GM18526 (cell line): Measurements from ENCODE around the gene RANBP1.

ENCODE experiments used
- POLR2A ChIP-seq: IDR thresholded peaks from 3 replicates; pipeline ENCODE4 v1.6.1; 2011; ENCODE audit not compliant: insufficient read length; ENCODE audit errors: extremely low read depth

Gene RANBP1

DNA sequence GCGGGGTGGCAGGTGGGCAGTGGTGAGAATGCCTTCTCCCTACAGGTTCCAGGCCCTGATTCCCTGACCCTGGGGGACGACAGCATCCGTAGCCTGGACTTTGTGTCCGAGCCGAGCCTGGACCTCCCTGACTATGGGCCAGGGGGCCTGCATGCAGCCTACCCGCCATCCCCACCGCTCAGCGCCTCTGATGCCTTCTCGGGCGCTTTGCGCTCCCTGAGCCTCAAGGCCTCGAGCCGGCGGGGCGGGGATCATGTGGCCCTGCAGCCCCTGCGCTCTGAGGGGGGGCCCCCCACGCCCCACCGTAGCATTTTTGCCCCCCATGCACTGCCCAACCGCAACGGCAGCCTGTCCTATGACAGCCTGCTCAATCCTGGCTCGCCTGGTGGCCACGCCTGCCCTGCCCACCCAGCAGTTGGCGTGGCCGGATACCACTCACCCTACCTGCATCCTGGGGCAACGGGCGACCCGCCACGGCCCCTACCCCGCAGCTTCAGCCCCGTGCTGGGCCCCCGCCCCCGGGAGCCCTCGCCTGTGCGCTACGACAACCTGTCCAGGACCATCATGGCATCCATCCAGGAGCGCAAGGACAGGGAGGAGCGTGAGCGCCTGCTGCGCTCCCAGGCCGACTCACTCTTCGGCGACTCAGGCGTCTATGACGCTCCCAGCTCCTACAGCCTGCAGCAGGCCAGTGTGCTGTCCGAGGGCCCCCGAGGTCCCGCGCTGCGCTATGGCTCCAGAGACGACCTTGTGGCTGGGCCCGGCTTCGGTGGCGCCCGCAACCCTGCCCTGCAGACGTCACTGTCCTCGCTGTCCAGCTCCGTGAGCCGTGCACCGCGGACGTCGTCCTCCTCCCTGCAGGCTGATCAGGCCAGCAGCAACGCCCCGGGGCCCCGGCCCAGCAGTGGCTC is 27.1 kb downstream of the RANBP1 start:
- TF ChIP-seq POLR2A = no peak

DNA sequence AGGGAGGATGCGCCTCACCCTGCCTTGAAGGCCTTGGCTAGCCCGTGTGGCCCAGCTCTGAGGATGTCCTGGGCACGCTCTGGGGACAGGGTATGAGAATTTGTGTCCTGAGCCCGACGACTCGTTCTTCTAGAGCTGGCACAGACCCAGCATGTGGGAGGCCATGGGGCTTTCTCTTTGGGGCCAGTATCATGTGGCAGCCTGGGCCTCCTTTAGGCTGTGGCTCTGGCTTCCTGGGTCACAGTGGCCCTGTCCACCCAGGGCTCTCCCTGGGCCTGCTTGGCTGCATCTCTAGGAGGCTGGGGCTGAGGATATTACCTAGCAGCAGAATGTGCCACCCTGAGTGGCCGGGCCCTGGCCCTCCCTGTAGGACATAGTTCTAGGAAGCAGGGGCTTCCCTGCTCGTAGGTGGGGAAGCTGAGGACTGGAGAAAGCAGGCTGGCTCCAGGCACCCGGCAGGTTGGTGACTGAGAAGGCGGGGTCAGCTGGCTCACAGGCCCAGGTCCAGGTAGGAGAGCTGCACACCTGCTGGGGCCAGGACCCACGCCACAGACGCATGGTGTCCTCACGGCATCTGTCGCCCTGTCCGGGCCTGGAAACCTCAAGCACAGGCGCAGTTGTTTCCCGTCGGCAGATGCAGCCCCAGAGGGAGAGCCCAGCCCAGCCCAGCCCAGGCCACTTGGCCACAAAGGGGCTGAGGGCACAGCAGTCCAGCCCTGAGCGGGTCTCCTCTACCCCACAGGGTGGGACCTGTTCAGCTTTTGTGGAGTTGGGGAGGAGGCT is 28.2 kb downstream of the RANBP1 start:
- TF ChIP-seq POLR2A = no peak

- no peak for TF ChIP-seq POLR2A
Measured at GRCh38 chr22:20145206-20145831, 29.4 kb downstream of the RANBP1 start.

DNA sequence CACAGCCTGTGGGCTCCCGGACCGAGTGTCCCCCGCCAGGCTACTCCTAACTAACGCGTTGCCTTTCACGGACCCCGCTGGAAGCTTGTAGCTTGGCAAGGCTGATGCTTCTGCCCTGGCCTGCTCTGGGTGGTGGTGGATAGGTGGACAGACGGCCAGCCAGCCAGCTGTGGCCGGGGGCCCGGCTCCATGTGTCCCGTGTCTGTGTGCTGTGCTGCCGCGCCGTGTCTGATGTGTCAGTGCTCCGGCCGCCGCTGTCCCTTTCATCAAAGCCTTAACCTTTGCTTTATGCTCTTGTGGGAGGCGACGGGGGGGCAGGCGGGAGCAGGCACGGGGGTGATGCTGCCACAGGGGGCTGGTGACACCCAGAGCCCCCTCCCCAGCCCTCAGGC is 29.9 kb downstream of the RANBP1 start:
- TF ChIP-seq POLR2A = no peak

- no peak for TF ChIP-seq POLR2A
Measured at GRCh38 chr22:20146777-20147176, 30.9 kb downstream of the RANBP1 start.

GRCh38 chr22:20147237-20147988 is 31.5 kb downstream of the RANBP1 start:
- no peak for TF ChIP-seq POLR2A

DNA sequence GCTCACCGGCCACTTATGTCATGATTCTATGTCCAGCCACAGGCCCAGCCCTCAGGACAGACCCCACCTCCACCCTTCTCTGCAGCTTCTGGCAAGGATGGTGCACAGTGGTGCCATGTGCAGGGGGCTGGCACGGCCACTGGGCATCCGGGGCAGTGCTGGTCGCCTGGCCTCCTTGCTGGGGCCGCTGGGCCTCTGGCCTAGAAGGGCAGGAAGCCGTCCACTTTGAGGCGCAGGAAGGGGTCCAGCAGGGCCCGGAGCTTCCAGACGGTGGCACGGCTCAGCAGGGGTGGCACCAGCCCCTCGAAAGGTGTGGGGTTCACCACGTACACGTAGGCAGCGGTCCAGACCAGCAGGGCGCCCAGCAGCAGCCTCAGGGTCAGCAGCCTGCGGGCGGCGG is 32.5 kb downstream of the RANBP1 start:
- no peak for TF ChIP-seq POLR2A

DNA sequence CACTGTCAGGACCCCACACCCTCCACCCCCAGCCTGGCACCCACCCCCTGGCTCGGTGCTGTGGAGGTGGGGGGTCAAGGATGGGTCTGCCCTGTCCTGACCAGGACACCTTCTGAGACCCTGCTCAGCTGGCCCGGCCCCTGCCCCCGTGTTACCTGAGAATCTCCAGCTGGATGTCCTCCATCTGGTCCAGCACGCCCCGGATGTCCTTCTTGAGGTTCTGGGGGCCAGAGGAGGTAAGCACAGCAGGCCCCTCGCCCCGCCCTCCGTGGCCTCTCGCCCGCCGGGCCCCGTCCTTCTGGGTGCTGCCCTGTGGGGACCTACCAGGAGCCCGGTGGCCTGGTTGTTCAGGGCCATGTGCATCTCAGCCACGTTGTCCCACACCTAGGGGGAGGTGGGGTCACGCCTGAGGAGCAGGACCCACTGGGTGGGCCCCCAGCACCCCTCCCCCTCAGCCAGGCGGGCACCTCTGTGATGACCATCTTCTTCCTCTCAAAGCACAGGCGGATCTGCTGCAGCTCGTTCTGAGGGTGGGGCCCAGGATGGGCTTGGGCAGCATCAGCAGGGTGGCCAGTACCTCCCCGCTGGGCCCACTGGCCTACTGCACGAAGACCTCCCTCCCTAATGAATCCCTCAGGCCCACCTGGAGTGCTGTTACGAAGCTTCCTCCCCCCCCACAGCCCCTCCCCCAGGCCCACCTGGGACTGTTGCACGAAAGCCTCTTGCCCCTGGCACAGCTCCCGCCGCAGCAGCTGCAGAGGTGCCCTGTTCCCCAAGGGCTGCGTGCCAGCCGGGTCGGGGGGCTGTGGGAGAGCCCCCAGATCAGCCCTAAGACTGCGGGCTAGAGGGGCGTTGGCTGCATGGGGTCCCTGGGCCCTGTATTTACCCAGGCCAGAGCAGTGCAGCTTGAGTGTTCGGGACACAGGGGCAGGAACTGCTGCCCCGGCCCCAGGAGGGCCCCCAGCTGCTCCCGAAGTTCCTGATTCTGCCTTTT is 33.6 kb downstream of the RANBP1 start:
- TF ChIP-seq POLR2A = no peak

DNA sequence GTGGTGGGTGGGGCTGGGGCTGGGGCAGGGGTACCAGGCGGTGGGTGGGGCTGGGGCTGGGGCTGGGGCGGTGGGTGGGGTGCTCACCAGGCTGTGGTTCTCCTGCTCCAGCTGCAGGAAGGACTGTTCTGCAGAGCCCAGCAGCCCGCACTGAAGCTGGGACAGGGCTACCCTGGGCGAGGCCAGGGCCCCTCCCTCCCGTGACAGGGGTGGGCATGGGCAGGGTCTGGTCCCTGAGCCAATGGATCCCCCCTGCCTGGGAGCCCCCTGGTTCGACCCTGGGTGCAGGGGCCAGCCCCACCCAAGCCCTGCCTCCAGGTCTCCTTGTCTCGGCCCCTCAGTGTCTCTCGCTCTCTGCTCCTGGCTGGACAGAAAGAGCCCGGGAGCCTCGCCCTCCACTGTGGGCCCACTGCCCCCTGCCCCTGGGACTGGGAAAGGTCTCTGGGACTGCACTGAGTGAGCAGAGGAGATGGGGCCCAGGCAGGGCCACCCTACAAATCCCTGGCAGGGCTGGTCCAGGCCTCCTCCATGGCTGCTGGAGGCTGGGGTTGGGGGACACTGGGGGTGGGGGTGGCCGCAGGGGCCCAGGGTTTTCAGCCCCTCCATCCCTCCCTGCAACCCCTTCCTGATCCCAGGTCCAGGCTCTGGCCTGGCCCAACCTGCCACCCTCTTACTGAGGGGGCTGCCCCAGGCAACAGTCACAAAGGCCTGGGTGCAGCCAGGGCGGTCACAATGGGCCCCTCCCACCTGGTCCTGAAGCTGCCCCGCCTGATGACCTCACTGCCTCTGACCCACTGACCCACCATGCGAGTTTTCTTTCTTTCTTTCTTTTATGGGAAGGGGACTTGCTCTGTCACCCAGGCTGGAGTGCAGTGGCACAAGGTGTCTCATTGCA is 34.7 kb downstream of the RANBP1 start, which contains the start of gene CCDC188:
Gene CCDC188, minus strand, starts transcription at position 675 of the 895 bp plus-strand sequence. Its CDS starts 69 bp downstream, at position 606.
- TF ChIP-seq POLR2A = no peak

GRCh38 chr22:20151276-20151588 is 35.3 kb downstream of the RANBP1 start:
- TF ChIP-seq POLR2A = no peak

DNA sequence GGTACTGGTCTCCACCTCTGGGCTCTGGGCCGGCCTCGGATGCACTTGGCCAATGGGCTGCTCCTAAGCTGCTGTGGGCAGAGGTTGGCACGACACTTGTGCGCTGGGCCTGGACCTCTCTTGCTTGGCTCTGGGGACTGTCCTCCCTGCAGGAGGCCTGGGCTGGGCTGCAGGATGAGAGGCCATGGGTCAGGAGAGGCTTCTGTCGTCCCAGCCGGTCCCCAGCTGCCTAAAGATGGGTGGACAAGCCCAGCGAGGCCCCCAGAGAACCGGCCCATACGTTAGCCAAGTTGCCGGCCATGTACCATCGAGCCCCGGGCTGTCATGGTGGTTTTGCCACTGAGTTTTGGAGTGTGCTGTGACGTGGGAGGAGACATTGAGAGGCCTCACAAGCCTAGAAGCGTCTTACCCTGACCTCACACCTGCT is 36.6 kb downstream of the RANBP1 start:
- TF ChIP-seq POLR2A = no peak

- TF ChIP-seq POLR2A = no peak
Measured at GRCh38 chr22:20153945-20154344, 38.0 kb downstream of the RANBP1 start.
